Retinal pigment epithelial cell (primary cell): ENCODE results near the gene ZMAT5.
A peak's percentile ranks its signal among the peaks of the same experiment; 100 is the strongest.

Experiments
- DNase-seq: peaks from one replicate; pipeline ENCODE4 v3.0.0-alpha.2; 2010; ENCODE audit warnings: low read depth
- H3K4me3 ChIP-seq: 2 replicates; pipeline ENCODE4 v1.5.1; 2011; ENCODE audit warnings: mild to moderate bottlenecking, low read length, control low read depth, moderate library complexity
- TF ChIP-seq, protein P1 (sequence below): conservative IDR thresholded peaks from 2 replicates; pipeline ENCODE4 v1.5.1; 2011; ENCODE audit warnings: low read depth, low read length, control low read depth, inconsistent platforms

The ZMAT5 gene

DNA sequence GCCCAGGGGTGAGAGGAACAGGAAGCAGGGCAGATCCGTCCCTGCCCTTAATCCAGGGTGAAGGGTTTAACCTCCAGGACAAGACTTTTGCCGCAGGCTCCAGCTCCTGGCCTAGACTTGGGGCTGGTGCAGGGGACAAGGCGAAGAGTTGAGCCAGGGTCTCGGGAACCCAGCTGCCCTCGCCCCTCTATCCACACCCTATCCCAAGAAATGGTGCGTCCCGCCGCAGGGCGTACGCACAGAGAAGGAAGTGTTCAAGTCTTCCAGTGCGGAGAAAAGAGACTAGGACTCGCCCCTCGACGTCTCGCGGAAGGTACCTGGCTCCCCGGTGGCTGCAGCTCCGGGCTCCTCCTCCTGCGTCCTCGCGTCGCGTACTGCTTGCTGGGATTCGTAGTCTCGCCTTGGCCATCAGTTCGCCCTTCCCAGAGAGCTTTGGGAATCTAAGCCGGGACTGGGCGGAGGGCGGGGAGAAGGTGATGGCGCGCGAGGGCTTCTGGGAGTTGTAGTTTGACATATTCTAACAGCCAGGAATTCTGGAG is at the start of gene ZMAT5:
ZMAT5 (minus strand) TSS at position 376 of the 539 bp plus-strand sequence. CDS start 18,463 bp downstream, outside the sequence.
- H3K4me3 ChIP-seq, result peak within 1 kb of the TSS; percentile 95
- peak; percentile 93 for DNase-seq
- TF ChIP-seq, protein P1, sequence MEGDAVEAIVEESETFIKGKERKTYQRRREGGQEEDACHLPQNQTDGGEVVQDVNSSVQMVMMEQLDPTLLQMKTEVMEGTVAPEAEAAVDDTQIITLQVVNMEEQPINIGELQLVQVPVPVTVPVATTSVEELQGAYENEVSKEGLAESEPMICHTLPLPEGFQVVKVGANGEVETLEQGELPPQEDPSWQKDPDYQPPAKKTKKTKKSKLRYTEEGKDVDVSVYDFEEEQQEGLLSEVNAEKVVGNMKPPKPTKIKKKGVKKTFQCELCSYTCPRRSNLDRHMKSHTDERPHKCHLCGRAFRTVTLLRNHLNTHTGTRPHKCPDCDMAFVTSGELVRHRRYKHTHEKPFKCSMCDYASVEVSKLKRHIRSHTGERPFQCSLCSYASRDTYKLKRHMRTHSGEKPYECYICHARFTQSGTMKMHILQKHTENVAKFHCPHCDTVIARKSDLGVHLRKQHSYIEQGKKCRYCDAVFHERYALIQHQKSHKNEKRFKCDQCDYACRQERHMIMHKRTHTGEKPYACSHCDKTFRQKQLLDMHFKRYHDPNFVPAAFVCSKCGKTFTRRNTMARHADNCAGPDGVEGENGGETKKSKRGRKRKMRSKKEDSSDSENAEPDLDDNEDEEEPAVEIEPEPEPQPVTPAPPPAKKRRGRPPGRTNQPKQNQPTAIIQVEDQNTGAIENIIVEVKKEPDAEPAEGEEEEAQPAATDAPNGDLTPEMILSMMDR, result no peak

GRCh38 chr22:29816539-29816938 is 49.7 kb upstream of the ZMAT5 start:
- TF ChIP-seq, protein P1, result no peak
- H3K4me3 ChIP-seq, result no peak overlapping the region
- DNase-seq, result no peak

DNA sequence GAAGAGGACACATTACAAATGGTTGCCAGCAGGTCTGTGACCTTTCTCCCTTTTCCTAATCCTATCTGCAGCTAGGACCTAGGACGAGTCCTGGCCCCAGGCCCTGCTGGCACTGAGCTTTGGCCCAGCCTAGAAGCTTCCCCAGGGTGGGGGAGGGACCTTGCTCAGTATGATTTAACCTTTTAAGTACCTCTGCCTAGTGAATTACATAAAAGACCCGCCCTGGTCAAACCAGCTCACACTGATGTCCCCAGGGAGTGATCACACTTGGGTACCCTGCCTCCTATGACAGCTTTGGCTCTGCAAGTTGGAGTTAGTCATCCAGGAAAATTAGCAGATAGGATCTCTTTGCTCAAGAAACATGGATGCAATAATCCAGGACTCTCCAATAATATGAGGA is 49.3 kb upstream of the ZMAT5 start:
- H3K4me3 ChIP-seq, result no peak overlapping the region
- DNase-seq, result no peak
- TF ChIP-seq, protein P1, result no peak

DNA sequence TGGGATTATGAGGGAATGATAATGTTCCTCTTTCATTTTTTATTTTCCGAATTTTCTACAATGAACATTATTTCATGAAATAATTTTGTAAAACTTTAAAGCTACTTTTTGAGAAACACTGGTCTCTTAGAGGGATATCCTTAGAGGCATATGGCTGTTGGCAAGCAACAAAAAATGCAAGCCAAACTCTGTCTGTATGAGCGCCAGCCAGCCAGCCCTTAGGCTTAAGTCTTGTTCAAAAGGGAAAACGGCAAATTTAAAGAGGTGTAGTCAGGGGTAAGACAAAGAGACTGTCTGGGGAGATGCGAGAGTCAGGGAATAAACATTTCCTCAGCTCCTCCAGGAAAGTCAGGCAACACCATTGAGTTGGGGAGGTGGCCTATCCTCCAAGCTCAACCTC is 48.8 kb upstream of the ZMAT5 start:
- no peak for DNase-seq
- TF ChIP-seq, protein P1, result no peak
- no peak overlapping the region for H3K4me3 ChIP-seq

- TF ChIP-seq, protein P1, result no peak
- H3K4me3 ChIP-seq, result no peak overlapping the region
- no peak for DNase-seq
Measured at GRCh38 chr22:29814003-29814402, 47.2 kb upstream of the ZMAT5 start.

GRCh38 chr22:29813563-29813962 is 46.8 kb upstream of the ZMAT5 start:
- H3K4me3 ChIP-seq, result no peak overlapping the region
- no peak for DNase-seq
- TF ChIP-seq, protein P1, result peak; percentile 20

GRCh38 chr22:29813126-29813525 is 46.3 kb upstream of the ZMAT5 start:
- no peak overlapping the region for H3K4me3 ChIP-seq
- TF ChIP-seq, protein P1, result no peak
- DNase-seq, result no peak
